Measurements from ENCODE around the gene ATP6V0B.

DNA sequence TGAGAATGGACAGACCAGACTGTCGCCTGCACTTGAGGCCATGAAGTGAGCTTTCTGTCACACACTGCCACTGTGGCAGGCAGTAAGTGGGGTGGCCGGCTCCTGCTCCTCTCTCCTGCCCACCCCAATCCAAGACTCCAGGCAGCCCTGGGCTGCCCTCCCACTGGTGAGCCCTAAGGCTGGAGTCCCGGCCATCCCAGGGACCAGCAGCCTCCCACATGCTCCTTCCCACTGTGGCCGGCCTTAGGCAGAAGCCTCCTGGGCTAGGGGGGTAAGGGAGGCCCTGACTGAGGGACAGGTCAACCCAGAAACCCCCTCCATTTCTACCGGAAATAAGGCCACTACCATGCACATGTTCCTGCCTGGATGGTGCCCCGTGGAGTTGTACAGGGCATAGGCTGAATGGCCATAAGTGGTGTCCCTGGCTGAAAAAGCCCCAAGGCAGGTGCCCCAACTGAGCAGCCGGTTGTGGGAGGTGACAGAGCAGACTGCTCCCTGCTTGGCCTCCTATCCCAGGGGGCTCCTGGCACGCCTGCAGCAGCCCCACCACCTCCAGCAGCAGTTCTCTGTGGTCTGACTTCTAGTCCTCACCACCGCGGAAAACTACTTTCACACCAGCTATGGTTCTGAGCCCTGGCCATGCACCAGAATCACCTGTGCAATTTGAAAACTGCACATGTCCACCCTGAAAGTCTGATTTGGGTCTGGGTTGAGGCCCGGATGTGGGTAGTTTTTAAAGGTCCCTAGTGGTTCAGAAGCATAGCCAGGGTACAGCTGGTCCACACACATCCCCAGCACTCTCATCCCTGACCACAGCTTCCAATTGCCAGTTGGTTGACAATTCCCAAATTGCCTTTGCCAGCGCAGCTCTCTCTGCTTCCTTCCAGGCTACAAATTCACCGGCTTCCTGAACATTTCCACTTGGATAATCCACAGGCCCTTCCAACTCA is 42.8 kb upstream of the ATP6V0B start:
- TF ChIP-seq, protein P1, sequence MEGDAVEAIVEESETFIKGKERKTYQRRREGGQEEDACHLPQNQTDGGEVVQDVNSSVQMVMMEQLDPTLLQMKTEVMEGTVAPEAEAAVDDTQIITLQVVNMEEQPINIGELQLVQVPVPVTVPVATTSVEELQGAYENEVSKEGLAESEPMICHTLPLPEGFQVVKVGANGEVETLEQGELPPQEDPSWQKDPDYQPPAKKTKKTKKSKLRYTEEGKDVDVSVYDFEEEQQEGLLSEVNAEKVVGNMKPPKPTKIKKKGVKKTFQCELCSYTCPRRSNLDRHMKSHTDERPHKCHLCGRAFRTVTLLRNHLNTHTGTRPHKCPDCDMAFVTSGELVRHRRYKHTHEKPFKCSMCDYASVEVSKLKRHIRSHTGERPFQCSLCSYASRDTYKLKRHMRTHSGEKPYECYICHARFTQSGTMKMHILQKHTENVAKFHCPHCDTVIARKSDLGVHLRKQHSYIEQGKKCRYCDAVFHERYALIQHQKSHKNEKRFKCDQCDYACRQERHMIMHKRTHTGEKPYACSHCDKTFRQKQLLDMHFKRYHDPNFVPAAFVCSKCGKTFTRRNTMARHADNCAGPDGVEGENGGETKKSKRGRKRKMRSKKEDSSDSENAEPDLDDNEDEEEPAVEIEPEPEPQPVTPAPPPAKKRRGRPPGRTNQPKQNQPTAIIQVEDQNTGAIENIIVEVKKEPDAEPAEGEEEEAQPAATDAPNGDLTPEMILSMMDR (IDR thresholded peaks at IDR 0.05): no peak
- no peak for TF ChIP-seq ZFX (IDR thresholded peaks at IDR 0.05; ENCODE audit: borderline replicate concordance)

Data from 22Rv1 (cell line).